Measurements from ENCODE around the gene RPL28.

The RPL28 gene

DNA sequence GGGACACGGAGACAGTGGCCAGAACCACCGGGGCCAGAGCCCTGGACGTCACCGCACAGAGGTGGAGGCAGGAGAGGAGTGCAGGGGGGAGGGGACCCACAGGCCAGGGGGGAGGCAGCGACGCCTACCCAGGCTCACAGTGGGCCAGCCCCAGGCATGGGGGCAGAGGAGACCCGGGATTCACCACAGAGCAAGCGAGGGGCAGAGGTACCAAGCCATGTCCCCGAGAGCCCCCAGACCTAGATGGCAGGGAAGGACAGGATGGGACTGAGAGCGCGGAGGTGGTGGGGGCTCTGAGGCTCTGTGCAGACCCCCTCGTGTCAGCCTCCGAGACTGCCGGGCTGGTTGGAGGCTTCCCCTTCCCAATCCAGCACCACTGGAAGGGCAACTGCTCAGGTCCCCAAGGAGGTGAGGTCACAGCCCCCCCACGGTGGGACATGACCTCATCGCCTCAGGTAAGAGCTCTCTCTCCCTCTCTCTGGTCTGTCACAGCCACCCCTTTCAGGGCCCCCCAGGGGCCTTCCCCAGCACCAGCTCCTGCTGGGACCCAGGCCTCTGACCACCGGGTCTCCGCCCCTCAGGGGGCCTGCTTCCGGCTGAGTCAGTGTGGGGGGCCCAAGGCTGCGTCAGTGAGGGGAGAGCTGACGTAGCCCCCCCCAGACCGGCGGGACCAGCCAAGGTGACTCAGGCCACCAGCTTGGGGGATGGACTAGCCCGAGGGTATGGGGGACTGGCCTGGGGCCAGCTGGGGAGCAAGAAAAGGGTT is 13.2 kb upstream of the RPL28 start:
- H3K4me1 ChIP-seq (ENCODE audit: control insufficient read depth, insufficient read depth, low read length), result peaks cover 5% of the 10 kb centered on the region; the same call in 1 of the 2 replicates
- H3K36me3 ChIP-seq (ENCODE audit: control insufficient read depth in 2 of 2, insufficient read depth in 1 of 2, low read length in 2 of 2), result no peaks in the 10 kb centered on the region
- CTCF ChIA-PET, result interaction anchor here (0.9 to 1.2 kb wide), 4 partner anchors 40 to 259 kb away, joined by 3 to 10 read pairs (median 3); no protein-coding TSS in a partner anchor
- H3K9me3 ChIP-seq (ENCODE audit: control insufficient read depth, insufficient read depth, low read depth, low read length), result no peaks in the 10 kb centered on the region
- no peak overlapping the region for H3K27ac ChIP-seq (ENCODE audit: extremely low read depth, low read depth, low read length)
- POLR2A ChIA-PET, result interaction anchor here (0.5 to 1.8 kb wide), 11 partner anchors 9 to 113 kb away, joined by 3 to 12 read pairs (median 4); partner anchors contain the start of genes HSPBP1, KMT5C, PPP6R1 and TMEM238
- H3K4me3 ChIP-seq (ENCODE audit: low read depth, low read length), result no peak overlapping the region
- TF ChIP-seq ZNF366 (tag by site-specific recombination; conservative IDR thresholded peaks at IDR 0.05) (peak; percentile 41; the same call in 1 of the 2 replicates), ZBTB21 (tag by site-specific recombination; IDR thresholded peaks at IDR 0.05) (0 out of 2 replicates have a peak, but pooled peaks have one; percentile 46), ZNF248 (tag by site-specific recombination; IDR thresholded peaks at IDR 0.05) (no peak), KLF1 (tag by site-specific recombination; IDR thresholded peaks at IDR 0.05) (no peak), ZNF2 (tag by site-specific recombination; IDR thresholded peaks at IDR 0.05) (no peak), ZEB2 (tag by site-specific recombination; IDR thresholded peaks at IDR 0.05) (peak; percentile 64), ZIC2 (tag by site-specific recombination; IDR thresholded peaks at IDR 0.05) (peak; percentile 94), ZNF658 (tag by site-specific recombination; IDR thresholded peaks at IDR 0.05) (no peak), BCL11A (tag by site-specific recombination; IDR thresholded peaks at IDR 0.05; ENCODE audit: low read depth) (peak; percentile 53; the same call in 1 of the 2 replicates), SCRT1 (tag by site-specific recombination; IDR thresholded peaks at IDR 0.05; ENCODE audit: borderline replicate concordance) (no peak), ZNF155 (tag by site-specific recombination; IDR thresholded peaks at IDR 0.05) (no peak), ZNF394 (tag by site-specific recombination; IDR thresholded peaks at IDR 0.05; ENCODE audit: borderline replicate concordance) (no peak), YY2 (tag by site-specific recombination; IDR thresholded peaks at IDR 0.05) (no peak), ZNF146 (tag by site-specific recombination; IDR thresholded peaks at IDR 0.05) (no peak)
- TF ChIP-seq, protein P1, sequence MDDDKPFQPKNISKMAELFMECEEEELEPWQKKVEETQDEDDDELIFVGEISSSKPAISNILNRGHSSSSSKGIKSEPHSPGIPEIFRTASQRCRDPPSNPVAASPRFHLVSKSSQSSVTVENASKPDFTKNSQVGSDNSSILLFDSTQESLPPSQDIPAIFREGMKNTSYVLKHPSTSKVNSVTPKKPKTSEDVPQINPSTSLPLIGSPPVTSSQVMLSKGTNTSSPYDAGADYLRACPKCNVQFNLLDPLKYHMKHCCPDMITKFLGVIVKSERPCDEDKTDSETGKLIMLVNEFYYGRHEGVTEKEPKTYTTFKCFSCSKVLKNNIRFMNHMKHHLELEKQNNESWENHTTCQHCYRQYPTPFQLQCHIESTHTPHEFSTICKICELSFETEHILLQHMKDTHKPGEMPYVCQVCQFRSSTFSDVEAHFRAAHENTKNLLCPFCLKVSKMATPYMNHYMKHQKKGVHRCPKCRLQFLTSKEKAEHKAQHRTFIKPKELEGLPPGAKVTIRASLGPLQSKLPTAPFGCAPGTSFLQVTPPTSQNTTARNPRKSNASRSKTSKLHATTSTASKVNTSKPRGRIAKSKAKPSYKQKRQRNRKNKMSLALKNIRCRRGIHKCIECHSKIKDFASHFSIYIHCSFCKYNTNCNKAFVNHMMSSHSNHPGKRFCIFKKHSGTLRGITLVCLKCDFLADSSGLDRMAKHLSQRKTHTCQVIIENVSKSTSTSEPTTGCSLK (tag by site-specific recombination; IDR thresholded peaks at IDR 0.05), result no peak
- TF ChIP-seq, protein P2, sequence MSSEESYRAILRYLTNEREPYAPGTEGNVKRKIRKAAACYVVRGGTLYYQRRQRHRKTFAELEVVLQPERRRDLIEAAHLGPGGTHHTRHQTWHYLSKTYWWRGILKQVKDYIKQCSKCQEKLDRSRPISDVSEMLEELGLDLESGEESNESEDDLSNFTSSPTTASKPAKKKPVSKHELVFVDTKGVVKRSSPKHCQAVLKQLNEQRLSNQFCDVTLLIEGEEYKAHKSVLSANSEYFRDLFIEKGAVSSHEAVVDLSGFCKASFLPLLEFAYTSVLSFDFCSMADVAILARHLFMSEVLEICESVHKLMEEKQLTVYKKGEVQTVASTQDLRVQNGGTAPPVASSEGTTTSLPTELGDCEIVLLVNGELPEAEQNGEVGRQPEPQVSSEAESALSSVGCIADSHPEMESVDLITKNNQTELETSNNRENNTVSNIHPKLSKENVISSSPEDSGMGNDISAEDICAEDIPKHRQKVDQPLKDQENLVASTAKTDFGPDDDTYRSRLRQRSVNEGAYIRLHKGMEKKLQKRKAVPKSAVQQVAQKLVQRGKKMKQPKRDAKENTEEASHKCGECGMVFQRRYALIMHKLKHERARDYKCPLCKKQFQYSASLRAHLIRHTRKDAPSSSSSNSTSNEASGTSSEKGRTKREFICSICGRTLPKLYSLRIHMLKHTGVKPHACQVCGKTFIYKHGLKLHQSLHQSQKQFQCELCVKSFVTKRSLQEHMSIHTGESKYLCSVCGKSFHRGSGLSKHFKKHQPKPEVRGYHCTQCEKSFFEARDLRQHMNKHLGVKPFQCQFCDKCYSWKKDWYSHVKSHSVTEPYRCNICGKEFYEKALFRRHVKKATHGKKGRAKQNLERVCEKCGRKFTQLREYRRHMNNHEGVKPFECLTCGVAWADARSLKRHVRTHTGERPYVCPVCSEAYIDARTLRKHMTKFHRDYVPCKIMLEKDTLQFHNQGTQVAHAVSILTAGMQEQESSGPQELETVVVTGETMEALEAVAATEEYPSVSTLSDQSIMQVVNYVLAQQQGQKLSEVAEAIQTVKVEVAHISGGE (tag by site-specific recombination; conservative IDR thresholded peaks at IDR 0.05; ENCODE audit: low read depth), result no peak
- TF ChIP-seq, protein P3, sequence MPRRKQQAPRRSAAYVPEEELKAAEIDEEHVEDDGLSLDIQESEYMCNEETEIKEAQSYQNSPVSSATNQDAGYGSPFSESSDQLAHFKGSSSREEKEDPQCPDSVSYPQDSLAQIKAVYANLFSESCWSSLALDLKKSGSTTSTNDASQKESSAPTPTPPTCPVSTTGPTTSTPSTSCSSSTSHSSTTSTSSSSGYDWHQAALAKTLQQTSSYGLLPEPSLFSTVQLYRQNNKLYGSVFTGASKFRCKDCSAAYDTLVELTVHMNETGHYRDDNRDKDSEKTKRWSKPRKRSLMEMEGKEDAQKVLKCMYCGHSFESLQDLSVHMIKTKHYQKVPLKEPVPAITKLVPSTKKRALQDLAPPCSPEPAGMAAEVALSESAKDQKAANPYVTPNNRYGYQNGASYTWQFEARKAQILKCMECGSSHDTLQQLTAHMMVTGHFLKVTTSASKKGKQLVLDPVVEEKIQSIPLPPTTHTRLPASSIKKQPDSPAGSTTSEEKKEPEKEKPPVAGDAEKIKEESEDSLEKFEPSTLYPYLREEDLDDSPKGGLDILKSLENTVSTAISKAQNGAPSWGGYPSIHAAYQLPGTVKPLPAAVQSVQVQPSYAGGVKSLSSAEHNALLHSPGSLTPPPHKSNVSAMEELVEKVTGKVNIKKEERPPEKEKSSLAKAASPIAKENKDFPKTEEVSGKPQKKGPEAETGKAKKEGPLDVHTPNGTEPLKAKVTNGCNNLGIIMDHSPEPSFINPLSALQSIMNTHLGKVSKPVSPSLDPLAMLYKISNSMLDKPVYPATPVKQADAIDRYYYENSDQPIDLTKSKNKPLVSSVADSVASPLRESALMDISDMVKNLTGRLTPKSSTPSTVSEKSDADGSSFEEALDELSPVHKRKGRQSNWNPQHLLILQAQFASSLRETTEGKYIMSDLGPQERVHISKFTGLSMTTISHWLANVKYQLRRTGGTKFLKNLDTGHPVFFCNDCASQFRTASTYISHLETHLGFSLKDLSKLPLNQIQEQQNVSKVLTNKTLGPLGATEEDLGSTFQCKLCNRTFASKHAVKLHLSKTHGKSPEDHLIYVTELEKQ (tag by site-specific recombination; IDR thresholded peaks at IDR 0.05; ENCODE audit: borderline replicate concordance), result no peak
- TF ChIP-seq, protein P4, sequence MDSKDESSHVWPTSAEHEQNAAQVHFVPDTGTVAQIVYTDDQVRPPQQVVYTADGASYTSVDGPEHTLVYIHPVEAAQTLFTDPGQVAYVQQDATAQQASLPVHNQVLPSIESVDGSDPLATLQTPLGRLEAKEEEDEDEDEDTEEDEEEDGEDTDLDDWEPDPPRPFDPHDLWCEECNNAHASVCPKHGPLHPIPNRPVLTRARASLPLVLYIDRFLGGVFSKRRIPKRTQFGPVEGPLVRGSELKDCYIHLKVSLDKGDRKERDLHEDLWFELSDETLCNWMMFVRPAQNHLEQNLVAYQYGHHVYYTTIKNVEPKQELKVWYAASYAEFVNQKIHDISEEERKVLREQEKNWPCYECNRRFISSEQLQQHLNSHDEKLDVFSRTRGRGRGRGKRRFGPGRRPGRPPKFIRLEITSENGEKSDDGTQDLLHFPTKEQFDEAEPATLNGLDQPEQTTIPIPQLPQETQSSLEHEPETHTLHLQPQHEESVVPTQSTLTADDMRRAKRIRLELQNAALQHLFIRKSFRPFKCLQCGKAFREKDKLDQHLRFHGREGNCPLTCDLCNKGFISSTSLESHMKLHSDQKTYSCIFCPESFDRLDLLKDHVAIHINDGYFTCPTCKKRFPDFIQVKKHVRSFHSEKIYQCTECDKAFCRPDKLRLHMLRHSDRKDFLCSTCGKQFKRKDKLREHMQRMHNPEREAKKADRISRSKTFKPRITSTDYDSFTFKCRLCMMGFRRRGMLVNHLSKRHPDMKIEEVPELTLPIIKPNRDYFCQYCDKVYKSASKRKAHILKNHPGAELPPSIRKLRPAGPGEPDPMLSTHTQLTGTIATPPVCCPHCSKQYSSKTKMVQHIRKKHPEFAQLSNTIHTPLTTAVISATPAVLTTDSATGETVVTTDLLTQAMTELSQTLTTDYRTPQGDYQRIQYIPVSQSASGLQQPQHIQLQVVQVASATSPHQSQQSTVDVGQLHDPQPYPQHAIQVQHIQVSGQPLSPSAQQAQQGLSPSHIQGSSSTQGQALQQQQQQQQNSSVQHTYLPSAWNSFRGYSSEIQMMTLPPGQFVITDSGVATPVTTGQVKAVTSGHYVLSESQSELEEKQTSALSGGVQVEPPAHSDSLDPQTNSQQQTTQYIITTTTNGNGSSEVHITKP (tag by site-specific recombination; IDR thresholded peaks at IDR 0.05), result peak; percentile 36; the same call in 1 of the 2 replicates
- TF ChIP-seq, protein P5, sequence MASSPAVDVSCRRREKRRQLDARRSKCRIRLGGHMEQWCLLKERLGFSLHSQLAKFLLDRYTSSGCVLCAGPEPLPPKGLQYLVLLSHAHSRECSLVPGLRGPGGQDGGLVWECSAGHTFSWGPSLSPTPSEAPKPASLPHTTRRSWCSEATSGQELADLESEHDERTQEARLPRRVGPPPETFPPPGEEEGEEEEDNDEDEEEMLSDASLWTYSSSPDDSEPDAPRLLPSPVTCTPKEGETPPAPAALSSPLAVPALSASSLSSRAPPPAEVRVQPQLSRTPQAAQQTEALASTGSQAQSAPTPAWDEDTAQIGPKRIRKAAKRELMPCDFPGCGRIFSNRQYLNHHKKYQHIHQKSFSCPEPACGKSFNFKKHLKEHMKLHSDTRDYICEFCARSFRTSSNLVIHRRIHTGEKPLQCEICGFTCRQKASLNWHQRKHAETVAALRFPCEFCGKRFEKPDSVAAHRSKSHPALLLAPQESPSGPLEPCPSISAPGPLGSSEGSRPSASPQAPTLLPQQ (tag by site-specific recombination; IDR thresholded peaks at IDR 0.05), result peak; percentile 55
